ENCODE measurements around the gene STK32C.

STK32C gene

GRCh38 chr10:132264306-132264950 lies 43.3 kb downstream of the STK32C start:
- no peak for DNase-seq

- no peak for DNase-seq
Observed at GRCh38 chr10:132263866-132264265, 43.9 kb downstream of the STK32C start.

- DNase-seq, result no peak
Observed at GRCh38 chr10:132259702-132260482, 47.9 kb downstream of the STK32C start.

GRCh38 chr10:132258423-132258822 lies 49.3 kb downstream of the STK32C start:
- no peak for DNase-seq

- no peak for DNase-seq
Observed at GRCh38 chr10:132257907-132258306, 49.8 kb downstream of the STK32C start.

- DNase-seq, result peak; percentile 27
Observed at GRCh38 chr10:132257271-132257670, 50.5 kb downstream of the STK32C start.

GRCh38 chr10:132256866-132257265 lies 50.9 kb downstream of the STK32C start:
- no peak for DNase-seq

GRCh38 chr10:132255489-132256344 lies 52.0 kb downstream of the STK32C start:
- DNase-seq, result no peak

GRCh38 chr10:132254841-132255240 lies 52.9 kb downstream of the STK32C start:
- no peak for DNase-seq

- DNase-seq, result no peak
Observed at GRCh38 chr10:132253092-132253687, 54.6 kb downstream of the STK32C start.

- no peak for DNase-seq
Observed at GRCh38 chr10:132252412-132252811, 55.3 kb downstream of the STK32C start.

- DNase-seq, result no peak
Observed at GRCh38 chr10:132251928-132252327, 55.8 kb downstream of the STK32C start.

- no peak for DNase-seq
Observed at GRCh38 chr10:132250481-132251475, 57.0 kb downstream of the STK32C start.

GRCh38 chr10:132249824-132250375 lies 57.9 kb downstream of the STK32C start:
- DNase-seq, result no peak

- DNase-seq, result no peak
Observed at GRCh38 chr10:132249226-132249724, 58.5 kb downstream of the STK32C start.

GRCh38 chr10:132248455-132249225 lies 59.1 kb downstream of the STK32C start:
- DNase-seq, result peak; percentile 55

GRCh38 chr10:132247943-132248342 lies 59.8 kb downstream of the STK32C start:
- no peak for DNase-seq

GRCh38 chr10:132246296-132246695 lies 61.5 kb downstream of the STK32C start:
- no peak for DNase-seq

GRCh38 chr10:132245056-132245455 lies 62.7 kb downstream of the STK32C start:
- DNase-seq, result no peak

GRCh38 chr10:132243626-132244025 lies 64.1 kb downstream of the STK32C start:
- DNase-seq, result no peak

Data from activated T-cell treated with anti-CD3 and anti-CD28 coated beads for 4 hours (primary cell).